SK-N-SH (cell line): ENCODE results near the gene ERC2. TPM values are rescaled to one million over a fixed set of nuclear protein-coding genes. Genes with fewer than 3 reads are reported as not detected.

Source experiments
- CTCF ChIA-PET: fragments of 300-600, 350-600 bp; formaldehyde crosslinking; extraction: SDS; loops from one replicate; lab custom pipeline; 2021; lab: Yijun Ruan, JAX
- POLR2A ChIA-PET: fragments of 350-600 bp; sonication (Branson Sonifier 250); formaldehyde crosslinking; extraction: SDS; loops from one replicate; lab custom pipeline; 2020; ENCODE audit warnings: antibody characterized with exemption, inconsistent platforms; lab: Yijun Ruan, JAX
- DNase-seq: peaks from one replicate; pipeline ENCODE4 v3.0.0; 2012
- H2AFZ ChIP-seq: fragments of 200-600 bp; sonication (generic); 2 replicates; pipeline ENCODE4 v1.8.1; 2016; ENCODE audit warnings: antibody characterized with exemption, mild to moderate bottlenecking, low read depth
- H3F3A ChIP-seq: fragments of 200-600 bp; sonication (generic); replicated peaks from 2 replicates; pipeline ENCODE3; 2016; ENCODE audit warnings: antibody characterized with exemption, mild to moderate bottlenecking; ENCODE audit not compliant: insufficient read depth
- H3K27ac ChIP-seq, 2 experiments: fragments of 200-500 bp in 1 of 2; fragments of 200-600 bp in 1 of 2; sonication (Bioruptor generic) in 1 of 2; sonication (generic), shearing (Covaris generic) in 1 of 2; 2 replicates each; pipeline versions ENCODE4 v1.5.1 to v1.6.1; 2014 to 2016; ENCODE audit warnings: low read depth in 2 of 2, inconsistent platforms in 1 of 2, low read length in 1 of 2, mild to moderate bottlenecking in 1 of 2, mixed read lengths in 1 of 2
- H3K27me3 ChIP-seq: fragments of 200-600 bp; sonication (generic), shearing (Covaris generic); 2 replicates; pipeline ENCODE4 v1.6.1; 2016; ENCODE audit warnings: mixed run types; ENCODE audit not compliant: insufficient read depth
- H3K36me3 ChIP-seq, 2 experiments: fragments of 200-500 bp in 1 of 2; fragments of 200-600 bp in 1 of 2; sonication (Bioruptor generic) in 1 of 2; sonication (generic) in 1 of 2; replicated peaks in 1 of 2; 2 replicates each; pipeline versions ENCODE3 to v1.5.1; 2014 to 2016; ENCODE audit warnings: low read length in 1 of 2, mild to moderate bottlenecking in 1 of 2; ENCODE audit not compliant: insufficient read depth in 2 of 2, control insufficient read depth in 1 of 2
- H3K4me1 ChIP-seq, 2 experiments: fragments of 200-500 bp in 1 of 2; fragments of 200-600 bp in 1 of 2; sonication (Bioruptor generic) in 1 of 2; sonication (generic), shearing (Covaris generic) in 1 of 2; 2 replicates each; pipeline versions ENCODE4 v1.5.1 to v1.6.1; 2014 to 2016; ENCODE audit warnings: low read depth in 1 of 2, low read length in 1 of 2, mixed run types in 1 of 2; ENCODE audit not compliant: insufficient read depth in 2 of 2, control insufficient read depth in 1 of 2
- H3K4me2 ChIP-seq: fragments of 200-600 bp; sonication (generic), shearing (Covaris generic); 2 replicates; pipeline ENCODE4 v1.6.1; 2017; ENCODE audit warnings: mixed run types
- H3K4me3 ChIP-seq, 2 experiments: fragments of 200-500 bp in 1 of 2; fragments of 200-600 bp in 1 of 2; sonication (Bioruptor generic) in 1 of 2; sonication (generic), shearing (Covaris generic) in 1 of 2; 2 replicates each; pipeline versions ENCODE4 v1.5.1 to v1.8.1; 2014 to 2016; ENCODE audit warnings: low read depth in 2 of 2, inconsistent platforms in 1 of 2, low read length in 1 of 2, mild to moderate bottlenecking in 1 of 2, mixed read lengths in 1 of 2, moderate library complexity in 1 of 2
- H3K79me2 ChIP-seq: fragments of 200-600 bp; sonication (generic); 2 replicates; pipeline ENCODE4 v1.8.1; 2017; ENCODE audit warnings: mild to moderate bottlenecking; ENCODE audit not compliant: insufficient read depth
- H3K9ac ChIP-seq: fragments of 200-600 bp; sonication (generic); 2 replicates; pipeline ENCODE4 v1.6.1; 2017; ENCODE audit warnings: mixed run types
- H3K9me2 ChIP-seq: fragments of 200-600 bp; sonication (generic); 2 replicates; pipeline ENCODE4 v1.6.1; 2017; ENCODE audit warnings: mixed run types
- H3K9me3 ChIP-seq: fragments of 200-600 bp; sonication (generic); 2 replicates; pipeline ENCODE4 v1.6.1; 2017; ENCODE audit warnings: mixed run types, mild to moderate bottlenecking, moderate library complexity
- H4K20me1 ChIP-seq: fragments of 200-600 bp; sonication (generic); 2 replicates; pipeline ENCODE4 v1.6.1; 2017; ENCODE audit warnings: mild to moderate bottlenecking, mixed run types; ENCODE audit not compliant: insufficient read depth
- FOXJ3 ChIP-seq: sonication (generic); formaldehyde crosslinking; IDR thresholded peaks from 2 replicates; pipeline ENCODE4 v1.5.1; 2020; ENCODE audit warnings: mild to moderate bottlenecking, missing genetic modification reagents
- FOXM1 ChIP-seq: IDR thresholded peaks from 2 replicates; pipeline ENCODE4 v1.4.0; 2012; ENCODE audit warnings: low read depth, mild to moderate bottlenecking
- GABPA ChIP-seq: IDR thresholded peaks from 2 replicates; pipeline ENCODE4 v1.4.0; 2012; ENCODE audit warnings: low read depth, mild to moderate bottlenecking
- MEF2A ChIP-seq: IDR thresholded peaks from 2 replicates; pipeline ENCODE4 v1.4.0; 2012; ENCODE audit warnings: low read depth, borderline replicate concordance
- MXI1 ChIP-seq: IDR thresholded peaks from 2 replicates; pipeline ENCODE4 v1.6.1; 2012; ENCODE audit warnings: mild to moderate bottlenecking, low read depth, low read length, improper control_type of control experiment
- RAD21 ChIP-seq: IDR thresholded peaks from 2 replicates; pipeline ENCODE4 v1.6.1; 2012; ENCODE audit warnings: mild to moderate bottlenecking, low read length
- RCOR1 ChIP-seq: fragments of 150-350 bp; IDR thresholded peaks from 2 replicates; pipeline ENCODE4 v1.6.1; 2017; ENCODE audit warnings: antibody characterized with exemption, low read length
- RXRA ChIP-seq: IDR thresholded peaks from 2 replicates; pipeline ENCODE4 v1.4.0; 2012; ENCODE audit warnings: low read depth, mild to moderate bottlenecking, borderline replicate concordance
- TAF1 ChIP-seq: IDR thresholded peaks from 2 replicates; pipeline ENCODE4 v1.6.1; 2012; ENCODE audit warnings: low read depth, mild to moderate bottlenecking, low read length, moderate library complexity, borderline replicate concordance
- TCF12 ChIP-seq: IDR thresholded peaks from 2 replicates; pipeline ENCODE4 v1.4.0; 2012
- YY1 ChIP-seq: IDR thresholded peaks from 2 replicates; pipeline ENCODE4 v1.4.0; 2012; ENCODE audit warnings: low read depth, mild to moderate bottlenecking
- WGBS: methylation state at CpG from one replicate; pipeline ENCODE4 v1.1.6; 2017; ENCODE audit warnings: low lambda C conversion rate; 5-methylcytosine and 5-hydroxymethylcytosine counted together
- polyA plus RNA-seq, 3 experiments: library from polyadenylated mRNA; depleted of rRNA; stranded (reverse); fragments of >200 nt; gene quantifications; 2 replicates each; pipeline ENCODE4 v1.2.3, GENCODE V29; 2012
- TF ChIP-seq, protein P1 (sequence below): fragments of 150-350 bp; IDR thresholded peaks from 2 replicates; pipeline ENCODE4 v1.6.1; 2016; ENCODE audit warnings: mild to moderate bottlenecking, low read depth, low read length
- TF ChIP-seq, protein P2 (sequence below): IDR thresholded peaks from 2 replicates; pipeline ENCODE4 v1.4.0; 2012; ENCODE audit warnings: low read depth, borderline replicate concordance

ERC2 gene
- polyA plus RNA-seq, 1 of the 3 experiments (the other 2 are of a cell fraction): 1.6 TPM

DNA sequence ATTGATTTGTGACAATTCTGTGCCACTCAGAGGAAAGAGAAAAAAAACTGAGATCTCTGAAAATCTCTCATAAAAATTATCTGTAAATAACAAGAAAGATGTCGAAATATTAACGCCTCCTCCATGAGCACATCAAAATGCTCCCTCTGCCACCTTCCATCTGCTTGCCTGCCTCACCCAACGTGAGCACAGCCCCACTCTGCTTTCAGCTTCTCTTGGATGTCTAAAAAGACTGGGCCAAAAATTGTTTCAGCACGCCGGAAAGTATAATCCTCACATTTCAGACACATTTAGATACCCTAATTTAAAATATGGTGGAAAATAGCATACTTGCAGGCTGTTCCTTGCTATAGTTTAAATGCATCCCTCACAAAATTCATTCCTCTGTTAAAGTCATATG lies 57.1 kb downstream of the ERC2 start (continued):
- TF ChIP-seq RCOR1: no peak
- no peak for TF ChIP-seq TCF12
- TF ChIP-seq FOXJ3 (CRISPR knock-in tag): no peak
- no peak for TF ChIP-seq GABPA

DNA sequence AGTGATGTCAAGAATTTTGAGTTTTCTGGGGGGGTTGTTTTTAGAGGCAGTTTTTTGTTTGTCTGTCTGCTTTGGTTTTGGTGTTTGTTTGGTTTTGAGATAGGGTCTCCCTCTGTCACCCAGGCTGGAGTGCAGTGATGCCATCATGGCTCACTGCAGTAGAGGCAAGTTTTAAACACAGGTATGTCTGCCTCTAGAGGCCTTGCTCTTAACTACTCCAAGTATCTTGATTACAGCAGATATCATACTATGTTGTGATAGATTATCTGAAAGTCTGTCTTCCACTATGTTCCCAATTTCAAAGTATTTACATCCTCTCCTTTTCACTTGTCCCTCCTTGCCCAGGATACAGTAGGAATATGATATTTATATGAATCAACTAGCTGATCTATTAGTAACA lies 57.7 kb downstream of the ERC2 start:
- ChIA-PET POLR2A (no interaction called here), CTCF (interaction anchor here (0.6 kb wide), 1 partner anchor 10 kb away, joined by 5 read pairs; no protein-coding TSS in a partner anchor)
- Histone ChIP-seq H3K36me3 (no peaks in the 10 kb centered on the region), H3F3A (no peaks in the 10 kb centered on the region), H3K4me1 (no peaks in the 10 kb centered on the region), H3K4me3 (no peak overlapping the region), H3K9ac (no peak overlapping the region), H4K20me1 (no peaks in the 10 kb centered on the region), H3K27ac (no peak overlapping the region), H2AFZ (no peak overlapping the region), H3K27me3 (no peaks in the 10 kb centered on the region), H3K9me3 (no peaks in the 10 kb centered on the region), H3K9me2 (no peaks in the 10 kb centered on the region), H3K4me2 (no peak overlapping the region)
- no peak for DNase-seq
- TF ChIP-seq RAD21: no peak
- TF ChIP-seq YY1: no peak
- TF ChIP-seq RXRA: no peak
- TF ChIP-seq, protein P1, sequence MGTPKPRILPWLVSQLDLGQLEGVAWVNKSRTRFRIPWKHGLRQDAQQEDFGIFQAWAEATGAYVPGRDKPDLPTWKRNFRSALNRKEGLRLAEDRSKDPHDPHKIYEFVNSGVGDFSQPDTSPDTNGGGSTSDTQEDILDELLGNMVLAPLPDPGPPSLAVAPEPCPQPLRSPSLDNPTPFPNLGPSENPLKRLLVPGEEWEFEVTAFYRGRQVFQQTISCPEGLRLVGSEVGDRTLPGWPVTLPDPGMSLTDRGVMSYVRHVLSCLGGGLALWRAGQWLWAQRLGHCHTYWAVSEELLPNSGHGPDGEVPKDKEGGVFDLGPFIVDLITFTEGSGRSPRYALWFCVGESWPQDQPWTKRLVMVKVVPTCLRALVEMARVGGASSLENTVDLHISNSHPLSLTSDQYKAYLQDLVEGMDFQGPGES: no peak
- no peak for TF ChIP-seq MXI1
- TF ChIP-seq, all 33 proteins: peak for 0
- H3K79me2 ChIP-seq: no peaks in the 10 kb centered on the region

DNA sequence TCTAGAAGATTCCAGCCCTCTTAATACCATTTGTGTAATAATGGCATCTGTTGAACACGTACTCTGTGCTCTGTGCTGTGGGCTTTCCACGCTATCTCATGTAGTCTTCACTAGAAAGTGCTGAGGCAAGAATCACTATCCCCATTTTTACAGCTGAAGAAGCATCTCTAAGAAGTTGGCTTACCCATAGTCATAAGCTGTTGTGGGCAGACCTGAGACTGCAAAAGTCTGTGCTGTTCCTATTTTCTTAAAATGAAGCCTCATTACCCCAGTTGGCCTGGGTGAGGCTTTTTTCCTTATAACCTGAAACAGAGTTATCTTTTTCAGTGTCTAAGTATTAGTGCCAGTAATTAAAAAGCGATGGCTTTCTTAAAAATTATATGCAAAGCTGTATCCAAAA lies 58.5 kb downstream of the ERC2 start:
- Histone ChIP-seq H3K27ac (no peak overlapping the region), H3K4me2 (no peak overlapping the region), H4K20me1 (no peaks in the 10 kb centered on the region), H2AFZ (no peak overlapping the region), H3K4me3 (no peak overlapping the region), H3K9ac (no peak overlapping the region), H3K9me2 (no peaks in the 10 kb centered on the region), H3K4me1 (no peaks in the 10 kb centered on the region), H3K36me3 (no peaks in the 10 kb centered on the region), H3F3A (no peaks in the 10 kb centered on the region), H3K27me3 (no peaks in the 10 kb centered on the region), H3K79me2 (no peaks in the 10 kb centered on the region), H3K9me3 (no peaks in the 10 kb centered on the region)
- WGBS: 76% methylated on average over 3 of the region's 3 CpGs
- CTCF ChIA-PET: interaction anchor here (0.6 kb wide), 1 partner anchor 9 kb away, joined by 5 read pairs; no protein-coding TSS in a partner anchor
- DNase-seq: no peak
- TF ChIP-seq YY1: no peak
- TF ChIP-seq, protein P2, sequence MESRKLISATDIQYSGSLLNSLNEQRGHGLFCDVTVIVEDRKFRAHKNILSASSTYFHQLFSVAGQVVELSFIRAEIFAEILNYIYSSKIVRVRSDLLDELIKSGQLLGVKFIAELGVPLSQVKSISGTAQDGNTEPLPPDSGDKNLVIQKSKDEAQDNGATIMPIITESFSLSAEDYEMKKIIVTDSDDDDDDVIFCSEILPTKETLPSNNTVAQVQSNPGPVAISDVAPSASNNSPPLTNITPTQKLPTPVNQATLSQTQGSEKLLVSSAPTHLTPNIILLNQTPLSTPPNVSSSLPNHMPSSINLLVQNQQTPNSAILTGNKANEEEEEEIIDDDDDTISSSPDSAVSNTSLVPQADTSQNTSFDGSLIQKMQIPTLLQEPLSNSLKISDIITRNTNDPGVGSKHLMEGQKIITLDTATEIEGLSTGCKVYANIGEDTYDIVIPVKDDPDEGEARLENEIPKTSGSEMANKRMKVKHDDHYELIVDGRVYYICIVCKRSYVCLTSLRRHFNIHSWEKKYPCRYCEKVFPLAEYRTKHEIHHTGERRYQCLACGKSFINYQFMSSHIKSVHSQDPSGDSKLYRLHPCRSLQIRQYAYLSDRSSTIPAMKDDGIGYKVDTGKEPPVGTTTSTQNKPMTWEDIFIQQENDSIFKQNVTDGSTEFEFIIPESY: no peak
- TF ChIP-seq, protein P1: no peak
- no peak for TF ChIP-seq MXI1
- no peak for TF ChIP-seq FOXM1
- TF ChIP-seq RXRA: no peak
- no peak for TF ChIP-seq MEF2A
- no peak for TF ChIP-seq TAF1
- TF ChIP-seq, all 33 proteins: peak for 0
- POLR2A ChIA-PET: no interaction called here
